HepG2 (cell line): ENCODE measurements around the gene RBP5. TPM values are rescaled to one million over a fixed set of nuclear protein-coding genes. Genes with fewer than 3 reads are reported as not detected.

ENCODE experiments used
- BATF2 ChIP-seq: sonication (generic); formaldehyde crosslinking; IDR thresholded peaks from 2 replicates; pipeline ENCODE4 v1.8.0; 2022; ENCODE audit warnings: mild to moderate bottlenecking, missing genetic modification reagents, moderate library complexity
- ELF3 ChIP-seq: IDR thresholded peaks from 2 replicates; pipeline ENCODE4 v1.6.1; 2016; ENCODE audit warnings: missing genetic modification reagents, missing compliant biosample characterization
- ISX ChIP-seq: sonication (generic); formaldehyde crosslinking; conservative IDR thresholded peaks from 2 replicates; pipeline ENCODE4 v1.5.0; 2020; ENCODE audit warnings: missing genetic modification reagents
- SOX5 ChIP-seq: IDR thresholded peaks from 2 replicates; pipeline ENCODE4 v1.6.1; 2016; ENCODE audit warnings: borderline replicate concordance
- TIGD3 ChIP-seq: sonication (generic); formaldehyde crosslinking; IDR thresholded peaks from 2 replicates; pipeline ENCODE4 v1.5.1; 2020; ENCODE audit warnings: mild to moderate bottlenecking, missing genetic modification reagents, borderline replicate concordance
- ZBTB26 ChIP-seq: IDR thresholded peaks from 2 replicates; pipeline ENCODE4 v1.6.1; 2016; ENCODE audit warnings: missing compliant biosample characterization, missing genetic modification reagents, borderline replicate concordance
- ZNF598 ChIP-seq: sonication (generic); formaldehyde crosslinking; IDR thresholded peaks from 2 replicates; pipeline ENCODE4 v1.5.1; 2020; ENCODE audit warnings: mild to moderate bottlenecking, missing genetic modification reagents, borderline replicate concordance
- ZNF777 ChIP-seq: sonication (generic); formaldehyde crosslinking; IDR thresholded peaks from 2 replicates; pipeline ENCODE4 v1.4.0; 2020; ENCODE audit warnings: missing genetic modification reagents
- ZNF788 ChIP-seq: sonication (generic); formaldehyde crosslinking; IDR thresholded peaks from 2 replicates; pipeline ENCODE4 v1.5.0; 2020; ENCODE audit warnings: mild to moderate bottlenecking, missing genetic modification reagents, borderline replicate concordance
- polyA plus RNA-seq, 8 experiments: library from polyadenylated mRNA; depleted of rRNA in 3 of 8; stranded (reverse) in 7 of 8; unstranded in 1 of 8; fragments of >200 nt; fragmentation: Illumina TruSeq in 4 of 8; extraction: Trizol in 4 of 8; gene quantifications; 2 replicates each; pipeline versions ENCODE4 v1.2.1 to v1.2.3, GENCODE V29; 2011 to 2016; ENCODE audit warnings: low read depth in 4 of 8, missing spikeins in 1 of 8, mixed read lengths in 1 of 8; ENCODE audit not compliant: insufficient read depth in 1 of 8
- total RNA-seq, 5 experiments: library from RNA; depleted of rRNA; stranded (reverse); fragments of >200 nt; fragmentation: Illumina TruSeq; extraction: Trizol; gene quantifications; 2 replicates each; pipeline ENCODE4 v1.2.3, GENCODE V29; 2016; ENCODE audit warnings: low read depth in 1 of 5
- TF ChIP-seq, protein P1 (sequence below): sonication (generic); formaldehyde crosslinking; IDR thresholded peaks from 2 replicates; pipeline ENCODE4 v1.8.0; 2022; ENCODE audit warnings: low read depth, missing genetic modification reagents
- TF ChIP-seq, protein P2 (sequence below): sonication (generic); formaldehyde crosslinking; IDR thresholded peaks from 2 replicates; pipeline ENCODE4 v1.9.0; 2021; ENCODE audit warnings: missing genetic modification reagents, borderline replicate concordance
- TF ChIP-seq, protein P3 (sequence below): sonication (generic); formaldehyde crosslinking; IDR thresholded peaks from 2 replicates; pipeline ENCODE4 v1.5.1; 2020; ENCODE audit warnings: mild to moderate bottlenecking, missing genetic modification reagents, moderate library complexity
- TF ChIP-seq, protein P4 (sequence below): sonication (generic); formaldehyde crosslinking; IDR thresholded peaks from 2 replicates; pipeline ENCODE4 v1.5.0; 2020; ENCODE audit warnings: mild to moderate bottlenecking, missing genetic modification reagents, borderline replicate concordance

Gene RBP5
- total and polyA plus RNA-seq, 2 of the 13 experiments (the other 11 are each of a cell fraction or from before 2014, with no cell fraction given): 13.8 to 19.8 TPM

DNA sequence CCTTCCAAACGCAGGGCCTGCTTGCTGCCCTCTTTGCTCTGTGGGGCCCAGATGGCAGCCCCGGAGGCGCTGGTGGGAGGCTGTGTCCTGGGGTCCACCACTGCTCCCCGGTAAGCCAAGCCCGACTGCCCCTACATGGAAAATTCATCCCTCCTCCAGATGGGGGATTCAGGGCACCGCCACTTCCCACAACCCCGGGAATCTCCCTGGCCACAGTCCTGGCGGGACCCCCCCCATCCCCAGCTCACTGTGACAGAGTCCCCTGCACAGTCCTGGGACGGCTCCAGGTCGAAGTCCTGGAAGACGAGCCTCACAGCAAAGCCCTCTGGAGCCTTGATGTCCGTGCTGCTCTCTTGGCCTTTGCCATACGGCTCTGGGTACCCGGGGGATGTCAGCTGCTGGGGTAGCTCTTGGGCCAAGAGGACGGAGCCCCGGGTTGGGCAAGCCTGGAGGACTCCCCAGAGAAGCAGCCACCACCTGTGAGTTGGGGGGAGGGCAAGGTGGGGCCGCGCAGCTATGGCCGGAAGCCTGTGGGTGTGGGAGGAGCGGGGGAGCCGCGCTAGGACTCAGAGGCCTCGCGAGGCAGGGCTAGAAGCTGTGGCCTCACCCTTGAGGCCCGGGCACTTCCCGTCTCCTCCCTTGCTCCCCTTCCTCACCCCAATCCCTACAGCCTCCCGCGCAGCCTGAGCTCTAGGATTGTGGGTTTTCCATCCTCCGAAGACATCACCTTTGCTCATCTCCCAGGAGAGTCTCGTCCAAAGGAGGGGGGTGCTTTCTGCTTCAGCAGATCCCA, 20.5 kb downstream of the RBP5 start (continued):
- TF ChIP-seq, protein P1, sequence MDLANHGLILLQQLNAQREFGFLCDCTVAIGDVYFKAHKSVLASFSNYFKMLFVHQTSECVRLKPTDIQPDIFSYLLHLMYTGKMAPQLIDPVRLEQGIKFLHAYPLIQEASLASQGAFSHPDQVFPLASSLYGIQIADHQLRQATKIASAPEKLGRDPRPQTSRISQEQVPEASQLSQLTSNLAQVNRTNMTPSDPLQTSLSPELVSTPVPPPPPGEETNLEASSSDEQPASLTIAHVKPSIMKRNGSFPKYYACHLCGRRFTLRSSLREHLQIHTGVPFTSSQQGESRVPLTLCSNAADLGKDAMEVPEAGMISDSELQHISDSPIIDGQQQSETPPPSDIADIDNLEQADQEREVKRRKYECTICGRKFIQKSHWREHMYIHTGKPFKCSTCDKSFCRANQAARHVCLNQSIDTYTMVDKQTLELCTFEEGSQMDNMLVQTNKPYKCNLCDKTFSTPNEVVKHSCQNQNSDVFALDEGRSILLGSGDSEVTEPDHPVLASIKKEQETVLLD: no peak
- TF ChIP-seq, protein P2, sequence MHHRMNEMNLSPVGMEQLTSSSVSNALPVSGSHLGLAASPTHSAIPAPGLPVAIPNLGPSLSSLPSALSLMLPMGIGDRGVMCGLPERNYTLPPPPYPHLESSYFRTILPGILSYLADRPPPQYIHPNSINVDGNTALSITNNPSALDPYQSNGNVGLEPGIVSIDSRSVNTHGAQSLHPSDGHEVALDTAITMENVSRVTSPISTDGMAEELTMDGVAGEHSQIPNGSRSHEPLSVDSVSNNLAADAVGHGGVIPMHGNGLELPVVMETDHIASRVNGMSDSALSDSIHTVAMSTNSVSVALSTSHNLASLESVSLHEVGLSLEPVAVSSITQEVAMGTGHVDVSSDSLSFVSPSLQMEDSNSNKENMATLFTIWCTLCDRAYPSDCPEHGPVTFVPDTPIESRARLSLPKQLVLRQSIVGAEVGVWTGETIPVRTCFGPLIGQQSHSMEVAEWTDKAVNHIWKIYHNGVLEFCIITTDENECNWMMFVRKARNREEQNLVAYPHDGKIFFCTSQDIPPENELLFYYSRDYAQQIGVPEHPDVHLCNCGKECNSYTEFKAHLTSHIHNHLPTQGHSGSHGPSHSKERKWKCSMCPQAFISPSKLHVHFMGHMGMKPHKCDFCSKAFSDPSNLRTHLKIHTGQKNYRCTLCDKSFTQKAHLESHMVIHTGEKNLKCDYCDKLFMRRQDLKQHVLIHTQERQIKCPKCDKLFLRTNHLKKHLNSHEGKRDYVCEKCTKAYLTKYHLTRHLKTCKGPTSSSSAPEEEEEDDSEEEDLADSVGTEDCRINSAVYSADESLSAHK (CRISPR knock-in tag): no peak
- no peak for TF ChIP-seq SOX5
- TF ChIP-seq ELF3: peak; percentile 58
- TF ChIP-seq, protein P3, sequence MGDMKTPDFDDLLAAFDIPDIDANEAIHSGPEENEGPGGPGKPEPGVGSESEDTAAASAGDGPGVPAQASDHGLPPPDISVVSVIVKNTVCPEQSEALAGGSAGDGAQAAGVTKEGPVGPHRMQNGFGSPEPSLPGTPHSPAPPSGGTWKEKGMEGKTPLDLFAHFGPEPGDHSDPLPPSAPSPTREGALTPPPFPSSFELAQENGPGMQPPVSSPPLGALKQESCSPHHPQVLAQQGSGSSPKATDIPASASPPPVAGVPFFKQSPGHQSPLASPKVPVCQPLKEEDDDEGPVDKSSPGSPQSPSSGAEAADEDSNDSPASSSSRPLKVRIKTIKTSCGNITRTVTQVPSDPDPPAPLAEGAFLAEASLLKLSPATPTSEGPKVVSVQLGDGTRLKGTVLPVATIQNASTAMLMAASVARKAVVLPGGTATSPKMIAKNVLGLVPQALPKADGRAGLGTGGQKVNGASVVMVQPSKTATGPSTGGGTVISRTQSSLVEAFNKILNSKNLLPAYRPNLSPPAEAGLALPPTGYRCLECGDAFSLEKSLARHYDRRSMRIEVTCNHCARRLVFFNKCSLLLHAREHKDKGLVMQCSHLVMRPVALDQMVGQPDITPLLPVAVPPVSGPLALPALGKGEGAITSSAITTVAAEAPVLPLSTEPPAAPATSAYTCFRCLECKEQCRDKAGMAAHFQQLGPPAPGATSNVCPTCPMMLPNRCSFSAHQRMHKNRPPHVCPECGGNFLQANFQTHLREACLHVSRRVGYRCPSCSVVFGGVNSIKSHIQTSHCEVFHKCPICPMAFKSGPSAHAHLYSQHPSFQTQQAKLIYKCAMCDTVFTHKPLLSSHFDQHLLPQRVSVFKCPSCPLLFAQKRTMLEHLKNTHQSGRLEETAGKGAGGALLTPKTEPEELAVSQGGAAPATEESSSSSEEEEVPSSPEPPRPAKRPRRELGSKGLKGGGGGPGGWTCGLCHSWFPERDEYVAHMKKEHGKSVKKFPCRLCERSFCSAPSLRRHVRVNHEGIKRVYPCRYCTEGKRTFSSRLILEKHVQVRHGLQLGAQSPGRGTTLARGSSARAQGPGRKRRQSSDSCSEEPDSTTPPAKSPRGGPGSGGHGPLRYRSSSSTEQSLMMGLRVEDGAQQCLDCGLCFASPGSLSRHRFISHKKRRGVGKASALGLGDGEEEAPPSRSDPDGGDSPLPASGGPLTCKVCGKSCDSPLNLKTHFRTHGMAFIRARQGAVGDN (CRISPR knock-in tag): peak; percentile 92
- TF ChIP-seq ZNF788 (CRISPR knock-in tag): peak; percentile 35; the same call in 1 of the 2 replicates
- TF ChIP-seq, protein P4, sequence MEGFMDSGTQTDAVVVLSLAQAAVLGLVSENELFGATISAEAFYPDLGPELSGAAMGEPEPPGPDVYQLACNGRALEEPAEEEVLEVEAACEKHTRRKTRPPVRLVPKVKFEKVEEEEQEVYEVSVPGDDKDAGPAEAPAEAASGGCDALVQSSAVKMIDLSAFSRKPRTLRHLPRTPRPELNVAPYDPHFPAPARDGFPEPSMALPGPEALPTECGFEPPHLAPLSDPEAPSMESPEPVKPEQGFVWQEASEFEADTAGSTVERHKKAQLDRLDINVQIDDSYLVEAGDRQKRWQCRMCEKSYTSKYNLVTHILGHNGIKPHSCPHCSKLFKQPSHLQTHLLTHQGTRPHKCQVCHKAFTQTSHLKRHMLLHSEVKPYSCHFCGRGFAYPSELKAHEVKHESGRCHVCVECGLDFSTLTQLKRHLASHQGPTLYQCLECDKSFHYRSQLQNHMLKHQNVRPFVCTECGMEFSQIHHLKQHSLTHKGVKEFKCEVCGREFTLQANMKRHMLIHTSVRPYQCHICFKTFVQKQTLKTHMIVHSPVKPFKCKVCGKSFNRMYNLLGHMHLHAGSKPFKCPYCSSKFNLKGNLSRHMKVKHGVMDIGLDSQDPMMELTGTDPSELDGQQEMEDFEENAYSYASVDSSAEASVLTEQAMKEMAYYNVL (CRISPR knock-in tag): peak; percentile 24; the same call in 1 of the 2 replicates
- 0 out of 2 replicates have a peak, but pooled peaks have one; percentile 15 for TF ChIP-seq ZNF777 (CRISPR knock-in tag)
- TF ChIP-seq ZBTB26 (CRISPR knock-in tag): no peak
- no peak for TF ChIP-seq TIGD3 (CRISPR knock-in tag)
- TF ChIP-seq ZNF598 (CRISPR knock-in tag): no peak
- TF ChIP-seq BATF2: no peak
- no peak for TF ChIP-seq ISX (CRISPR knock-in tag)
